IgD-negative memory B cell (primary cell): ENCODE measurements around the gene SLC2A9. TPM values are rescaled to one million over a fixed set of nuclear protein-coding genes. Genes with fewer than 3 reads are reported as not detected.
"Not testable (repeated sequence)": the region's sequence is repeated elsewhere in the genome, so short reads cannot be mapped to it uniquely, and the experiment has no call there.

Experiments used
- H3K27ac Mint-ChIP-seq, 3 donors: one replicate each; pipeline ENCODE4 v1.8.0; 2020 to 2022; ENCODE audit warnings: mild to moderate bottlenecking in 3 of 3, mixed read lengths in 3 of 3, moderate library complexity in 1 of 3
- H3K27me3 Mint-ChIP-seq: one replicate; pipeline ENCODE4 v1.8.0; 2021; ENCODE audit warnings: mixed read lengths
- H3K36me3 Mint-ChIP-seq: one replicate; pipeline ENCODE4 v1.8.0; 2020; ENCODE audit warnings: mild to moderate bottlenecking, mixed read lengths
- H3K4me1 Mint-ChIP-seq, 3 donors: one replicate each; pipeline ENCODE4 v1.8.0; 2020 to 2022; ENCODE audit warnings: mixed read lengths in 3 of 3, mild to moderate bottlenecking in 1 of 3
- H3K4me3 Mint-ChIP-seq, 4 donors: one replicate each; pipeline ENCODE4 v1.8.0; 2020 to 2022; ENCODE audit warnings: mild to moderate bottlenecking in 4 of 4, mixed read lengths in 4 of 4, moderate library complexity in 3 of 4
- H3K9me3 Mint-ChIP-seq, 3 donors: one replicate each; pipeline ENCODE4 v1.8.0; 2020 to 2021; ENCODE audit warnings: mixed read lengths in 3 of 3, mild to moderate bottlenecking in 1 of 3
- polyA plus RNA-seq: library from polyadenylated mRNA; unstranded; fragments of 300-500 nt; fragmentation: Illumina TruSeq; gene quantifications from one replicate; pipeline ENCODE4 v1.2.3, GENCODE V29; 2021

SLC2A9 gene
- polyA plus RNA-seq, 1 donor from 2014 or later = 0.41 TPM

- H3K36me3 Mint-ChIP-seq, H3K4me1 Mint-ChIP-seq, H3K4me3 Mint-ChIP-seq, H3K9me3 Mint-ChIP-seq, H3K27me3 Mint-ChIP-seq: not testable (repeated sequence)
- H3K27ac Mint-ChIP-seq = peak overlapping the region in 1 of 3 donors; percentile 2
Observed at GRCh38 chr4:9981899-9982298, 39.4 kb downstream of the SLC2A9 start.

GRCh38 chr4:9980898-9981297 lies 40.4 kb downstream of the SLC2A9 start:
- Mint-ChIP-seq H3K4me3 (no peak overlapping the region), H3K4me1 (no peaks in the 10 kb centered on the region), H3K27ac (no peak overlapping the region), H3K9me3 (peaks cover 0 to 3% (median 2%) of the 10 kb centered on the region in 3 donors), H3K36me3 (peaks cover 4% of the 10 kb centered on the region), H3K27me3 (no peaks in the 10 kb centered on the region)

- H3K9me3 Mint-ChIP-seq = peaks cover 0 to 3% (median 2%) of the 10 kb centered on the region in 3 donors
- H3K4me1 Mint-ChIP-seq = no peaks in the 10 kb centered on the region
- H3K36me3 Mint-ChIP-seq = peaks cover 4% of the 10 kb centered on the region
- no peaks in the 10 kb centered on the region for H3K27me3 Mint-ChIP-seq
- H3K4me3 Mint-ChIP-seq = no peak overlapping the region
- H3K27ac Mint-ChIP-seq = no peak overlapping the region
Observed at GRCh38 chr4:9979101-9979701, 42.1 kb downstream of the SLC2A9 start.

GRCh38 chr4:9977518-9978031 lies 43.7 kb downstream of the SLC2A9 start:
- Mint-ChIP-seq H3K4me3 (no peak overlapping the region), H3K4me1 (no peaks in the 10 kb centered on the region), H3K27me3 (no peaks in the 10 kb centered on the region), H3K27ac (no peak overlapping the region), H3K36me3 (peaks cover 4% of the 10 kb centered on the region), H3K9me3 (peaks cover 0 to 6% (median 3%) of the 10 kb centered on the region in 3 donors)

GRCh38 chr4:9976781-9977180 lies 44.5 kb downstream of the SLC2A9 start:
- no peak overlapping the region for H3K4me3 Mint-ChIP-seq
- H3K36me3 Mint-ChIP-seq = no peaks in the 10 kb centered on the region
- no peaks in the 10 kb centered on the region for H3K27me3 Mint-ChIP-seq
- H3K9me3 Mint-ChIP-seq = peaks cover 0 to 6% (median 3%) of the 10 kb centered on the region in 3 donors
- peaks cover 0 to 2% (median 0%) of the 10 kb centered on the region in 3 donors for H3K4me1 Mint-ChIP-seq
- H3K27ac Mint-ChIP-seq = peak overlapping the region in 1 of 3 donors; percentile 69

- H3K4me3 Mint-ChIP-seq = no peak overlapping the region
- peaks cover 0 to 6% (median 3%) of the 10 kb centered on the region in 3 donors for H3K9me3 Mint-ChIP-seq
- H3K27ac Mint-ChIP-seq = no peak overlapping the region
- H3K36me3 Mint-ChIP-seq = no peaks in the 10 kb centered on the region
- peaks cover 0 to 5% (median 0%) of the 10 kb centered on the region in 3 donors for H3K4me1 Mint-ChIP-seq
- no peaks in the 10 kb centered on the region for H3K27me3 Mint-ChIP-seq
Observed at GRCh38 chr4:9976293-9976692, 45.0 kb downstream of the SLC2A9 start.

- Mint-ChIP-seq H3K4me1 (peaks cover 14 to 22% (median 18%) of the 10 kb centered on the region in 3 donors), H3K9me3 (peaks cover 0 to 3% (median 0%) of the 10 kb centered on the region in 3 donors), H3K36me3 (no peaks in the 10 kb centered on the region), H3K27ac (peak overlapping the region in 1 of 3 donors; percentile 36), H3K4me3 (peak overlapping the region in 1 of 4 donors; percentile 33), H3K27me3 (no peaks in the 10 kb centered on the region)
Observed at GRCh38 chr4:9971711-9972110, 49.6 kb downstream of the SLC2A9 start.

- Mint-ChIP-seq H3K27ac (peak overlapping the region; percentile 45 to 92 (median 54)), H3K4me3 (peak overlapping the region in 2 of 4 donors; percentile 75 to 78), H3K36me3 (no peaks in the 10 kb centered on the region), H3K27me3 (no peaks in the 10 kb centered on the region), H3K9me3 (peaks cover 0 to 3% (median 0%) of the 10 kb centered on the region in 3 donors), H3K4me1 (peaks cover 14 to 22% (median 18%) of the 10 kb centered on the region in 3 donors)
Observed at GRCh38 chr4:9970399-9971011, 50.8 kb downstream of the SLC2A9 start.

GRCh38 chr4:9969526-9970398 lies 51.5 kb downstream of the SLC2A9 start:
- H3K27me3 Mint-ChIP-seq = no peaks in the 10 kb centered on the region
- no peaks in the 10 kb centered on the region for H3K36me3 Mint-ChIP-seq
- H3K4me1 Mint-ChIP-seq = peaks cover 14 to 22% (median 18%) of the 10 kb centered on the region in 3 donors
- H3K9me3 Mint-ChIP-seq = peaks cover 0 to 3% (median 0%) of the 10 kb centered on the region in 3 donors
- H3K27ac Mint-ChIP-seq = peak overlapping the region in 2 of 3 donors; percentile 54 to 92
- H3K4me3 Mint-ChIP-seq = peak overlapping the region in 1 of 4 donors; percentile 75

GRCh38 chr4:9968472-9968871 lies 52.8 kb downstream of the SLC2A9 start:
- Mint-ChIP-seq H3K4me3 (no peak overlapping the region), H3K27me3 (no peaks in the 10 kb centered on the region), H3K9me3 (peaks cover 0 to 3% (median 0%) of the 10 kb centered on the region in 3 donors), H3K27ac (no peak overlapping the region), H3K4me1 (peaks cover 14 to 22% (median 18%) of the 10 kb centered on the region in 3 donors), H3K36me3 (no peaks in the 10 kb centered on the region)

GRCh38 chr4:9964879-9965278 lies 56.4 kb downstream of the SLC2A9 start:
- peaks cover 5% of the 10 kb centered on the region for H3K36me3 Mint-ChIP-seq
- peaks cover 5 to 7% (median 6%) of the 10 kb centered on the region in 3 donors for H3K4me1 Mint-ChIP-seq
- no peak overlapping the region for H3K27ac Mint-ChIP-seq
- H3K27me3 Mint-ChIP-seq = no peaks in the 10 kb centered on the region
- H3K9me3 Mint-ChIP-seq = peaks cover 0 to 8% (median 2%) of the 10 kb centered on the region in 3 donors
- H3K4me3 Mint-ChIP-seq = peak overlapping the region in 1 of 4 donors; percentile 12

- no peak overlapping the region for H3K27ac Mint-ChIP-seq
- no peaks in the 10 kb centered on the region for H3K27me3 Mint-ChIP-seq
- peaks cover 6% of the 10 kb centered on the region for H3K36me3 Mint-ChIP-seq
- peaks cover 0 to 8% (median 2%) of the 10 kb centered on the region in 3 donors for H3K9me3 Mint-ChIP-seq
- H3K4me1 Mint-ChIP-seq = no peaks in the 10 kb centered on the region
- no peak overlapping the region for H3K4me3 Mint-ChIP-seq
Observed at GRCh38 chr4:9963328-9963727, 58.0 kb downstream of the SLC2A9 start.

GRCh38 chr4:9962611-9963314 lies 58.5 kb downstream of the SLC2A9 start:
- Mint-ChIP-seq H3K36me3 (peaks cover 10% of the 10 kb centered on the region), H3K4me3 (no peak overlapping the region), H3K27ac (no peak overlapping the region), H3K4me1 (no peaks in the 10 kb centered on the region), H3K27me3 (no peaks in the 10 kb centered on the region), H3K9me3 (peaks cover 0 to 8% (median 2%) of the 10 kb centered on the region in 3 donors)

- Mint-ChIP-seq H3K9me3 (peaks cover 0 to 5% (median 0%) of the 10 kb centered on the region in 3 donors), H3K4me3 (no peak overlapping the region), H3K4me1 (no peaks in the 10 kb centered on the region), H3K36me3 (peaks cover 10% of the 10 kb centered on the region), H3K27me3 (peaks cover 2% of the 10 kb centered on the region), H3K27ac (no peak overlapping the region)
Observed at GRCh38 chr4:9954468-9954867, 66.8 kb downstream of the SLC2A9 start.
